Esophagus muscularis mucosa (tissue), 4 donors: Measurements from ENCODE around the gene CDH19. TPM values are rescaled to one million over a fixed set of nuclear protein-coding genes. Genes with fewer than 3 reads are reported as not detected.

ENCODE experiments used
- DNase-seq: peaks from one replicate; pipeline ENCODE4 v3.0.0-alpha.2; 2017; ENCODE audit errors: extremely low spot score
- H3K27ac ChIP-seq, 4 donors: fragments of 200-600 bp; sonication (generic); replicated peaks in 1 of 4; 1 replicate in 3 of 4; 2 replicates in 1 of 4; pipeline ENCODE4 v1.5.1; 2016 to 2019; ENCODE audit warnings: mild to moderate bottlenecking in 1 of 4
- H3K27me3 ChIP-seq, 4 donors: fragments of 200-600 bp; sonication (generic); one replicate each; pipeline versions ENCODE4 v1.5.1 to v1.6.0; 2016 to 2019
- H3K36me3 ChIP-seq, 4 donors: fragments of 200-600 bp; sonication (generic); one replicate each; pipeline ENCODE4 v1.5.1; 2016 to 2019
- H3K4me1 ChIP-seq, 4 donors: fragments of 200-600 bp; sonication (generic); one replicate each; pipeline ENCODE4 v1.5.1; 2016 to 2019
- H3K4me3 ChIP-seq, 4 donors: fragments of 200-600 bp; sonication (generic); 1 replicate in 2 of 4; 2 replicates in 2 of 4; pipeline ENCODE4 v1.5.1; 2016 to 2019; ENCODE audit warnings: mild to moderate bottlenecking in 4 of 4, moderate library complexity in 1 of 4
- H3K9me3 ChIP-seq, 4 donors: fragments of 200-600 bp; sonication (generic); 1 replicate in 3 of 4; 2 replicates in 1 of 4; pipeline ENCODE4 v1.5.1; 2016 to 2019
- EP300 ChIP-seq: sonication (generic); formaldehyde crosslinking; IDR thresholded peaks from one replicate; pipeline ENCODE4 v1.6.1; 2017; ENCODE audit warnings: antibody characterized with exemption
- POLR2A ChIP-seq: fragments of 450-650 bp; IDR thresholded peaks from one replicate; pipeline ENCODE4 v1.6.1; 2017; ENCODE audit warnings: antibody characterized with exemption, moderate library complexity, mild to moderate bottlenecking, low read depth
- POLR2AphosphoS5 ChIP-seq, 2 donors: sonication (generic); formaldehyde crosslinking; IDR thresholded peaks; one replicate each; pipeline ENCODE4 v1.6.1; 2017; ENCODE audit warnings: antibody characterized with exemption in 2 of 2
- WGBS: methylation state at CpG from one replicate; pipeline ENCODE4 v1.1.5; 2018; 5-methylcytosine and 5-hydroxymethylcytosine counted together
- intact Hi-C: fragments of 100-400 bp; cut with DNase I; formaldehyde crosslinking; loops from one replicate; pipeline ENCODE4 v1.15.1; 2023
- total RNA-seq, 4 donors: library from RNA; depleted of rRNA; stranded (reverse); fragments of >200 nt; gene quantifications; one replicate each; pipeline versions ENCODE4 v1.1.0 to v1.2.1, GENCODE V29; 2016
- TF ChIP-seq, protein P1 (sequence below), 3 experiments: fragments of 200-600 bp in 2 of 3; fragments of 450-650 bp in 1 of 3; sonication (generic) in 2 of 3; IDR thresholded peaks; one replicate each; pipeline ENCODE4 v1.5.1; 2017 to 2019; ENCODE audit warnings: antibody characterized with exemption in 3 of 3, mild to moderate bottlenecking in 2 of 3, moderate library complexity in 1 of 3

CDH19 gene
- total RNA-seq, 4 donors from 2014 or later: 36.0 to 47.3 (median 37.8) TPM

DNA sequence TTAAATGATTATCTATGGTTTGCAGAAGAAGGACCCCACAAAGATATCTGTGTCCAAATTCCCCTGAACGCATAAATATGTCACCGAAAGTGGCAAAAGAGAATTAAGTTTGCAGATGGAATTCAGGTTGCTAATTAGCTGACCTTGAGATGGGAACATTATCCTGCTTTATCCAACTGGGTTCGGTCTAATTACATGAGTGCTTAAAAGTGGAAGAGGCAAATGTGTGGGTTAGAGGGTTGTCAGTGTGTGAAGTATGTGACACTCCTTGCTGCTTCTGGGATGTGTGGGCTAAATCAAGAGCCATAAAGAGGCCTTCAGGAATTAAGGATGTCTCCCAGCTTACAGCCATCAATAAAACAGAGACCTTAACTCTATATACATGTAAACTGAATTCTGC is 53.5 kb downstream of the CDH19 start:
- TF ChIP-seq POLR2AphosphoS5 (IDR thresholded peaks at IDR 0.05) (no peak), EP300 (no peak), POLR2A (no peak)
- TF ChIP-seq, protein P1, sequence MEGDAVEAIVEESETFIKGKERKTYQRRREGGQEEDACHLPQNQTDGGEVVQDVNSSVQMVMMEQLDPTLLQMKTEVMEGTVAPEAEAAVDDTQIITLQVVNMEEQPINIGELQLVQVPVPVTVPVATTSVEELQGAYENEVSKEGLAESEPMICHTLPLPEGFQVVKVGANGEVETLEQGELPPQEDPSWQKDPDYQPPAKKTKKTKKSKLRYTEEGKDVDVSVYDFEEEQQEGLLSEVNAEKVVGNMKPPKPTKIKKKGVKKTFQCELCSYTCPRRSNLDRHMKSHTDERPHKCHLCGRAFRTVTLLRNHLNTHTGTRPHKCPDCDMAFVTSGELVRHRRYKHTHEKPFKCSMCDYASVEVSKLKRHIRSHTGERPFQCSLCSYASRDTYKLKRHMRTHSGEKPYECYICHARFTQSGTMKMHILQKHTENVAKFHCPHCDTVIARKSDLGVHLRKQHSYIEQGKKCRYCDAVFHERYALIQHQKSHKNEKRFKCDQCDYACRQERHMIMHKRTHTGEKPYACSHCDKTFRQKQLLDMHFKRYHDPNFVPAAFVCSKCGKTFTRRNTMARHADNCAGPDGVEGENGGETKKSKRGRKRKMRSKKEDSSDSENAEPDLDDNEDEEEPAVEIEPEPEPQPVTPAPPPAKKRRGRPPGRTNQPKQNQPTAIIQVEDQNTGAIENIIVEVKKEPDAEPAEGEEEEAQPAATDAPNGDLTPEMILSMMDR (IDR thresholded peaks at IDR 0.05): no peak
- WGBS: 87% methylated on average over 3 of the region's 3 CpGs
- no peaks in the 10 kb centered on the region for H3K36me3 ChIP-seq
- no peaks in the 10 kb centered on the region for H3K4me1 ChIP-seq
- H3K9me3 ChIP-seq: no peaks in the 10 kb centered on the region
- H3K27ac ChIP-seq: no peak overlapping the region
- DNase-seq: no peak
- intact Hi-C loops: no loop called here
- no peaks in the 10 kb centered on the region for H3K27me3 ChIP-seq
- no peak overlapping the region for H3K4me3 ChIP-seq

DNA sequence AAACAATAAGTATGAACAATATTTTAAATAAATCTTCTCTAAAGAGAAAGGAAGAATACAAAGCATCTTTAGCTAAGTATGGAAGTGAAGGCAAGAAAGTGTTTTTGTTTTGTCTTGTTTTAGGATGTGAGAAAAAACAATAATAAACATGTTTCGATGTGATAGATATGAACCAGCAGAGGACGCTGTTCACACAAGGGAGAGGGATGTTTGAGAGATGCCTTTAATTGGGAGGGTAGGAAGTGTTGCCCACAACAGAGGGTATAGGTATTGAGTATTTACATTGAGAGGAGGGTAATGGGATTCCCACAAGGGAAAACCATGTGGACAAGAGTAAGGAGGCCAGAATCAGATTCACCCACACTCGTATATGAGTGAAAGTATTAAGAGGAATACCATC is 55.1 kb downstream of the CDH19 start:
- Histone ChIP-seq H3K4me1 (no peaks in the 10 kb centered on the region), H3K4me3 (no peak overlapping the region), H3K27ac (no peak overlapping the region), H3K36me3 (no peaks in the 10 kb centered on the region), H3K9me3 (no peaks in the 10 kb centered on the region), H3K27me3 (no peaks in the 10 kb centered on the region)
- 68% methylated on average over 3 of the region's 3 CpGs for WGBS
- TF ChIP-seq EP300: no peak
- no peak for TF ChIP-seq POLR2A
- TF ChIP-seq, protein P1 (IDR thresholded peaks at IDR 0.05): no peak
- TF ChIP-seq POLR2AphosphoS5 (IDR thresholded peaks at IDR 0.05): no peak
- intact Hi-C loops: no loop called here
- no peak for DNase-seq

DNA sequence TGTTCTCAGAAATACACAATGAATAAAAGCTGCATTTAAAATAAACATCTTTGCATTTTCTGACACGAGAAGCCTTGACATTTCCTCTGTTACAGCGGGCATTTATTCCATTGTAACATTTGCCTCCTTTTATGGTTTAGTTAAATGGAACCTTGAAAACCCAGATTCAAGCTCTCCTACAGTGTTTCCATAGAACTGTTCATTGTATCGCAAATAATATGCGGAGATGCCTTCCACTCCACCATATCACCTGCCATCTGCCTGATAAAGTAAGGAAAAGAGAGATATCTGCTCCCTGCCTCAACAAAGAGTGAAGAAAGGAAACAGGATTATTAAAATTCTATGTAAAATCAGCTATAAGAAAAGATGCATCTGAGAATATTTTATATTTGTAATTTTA is 69.8 kb downstream of the CDH19 start:
- intact Hi-C loops: no loop called here
- TF ChIP-seq POLR2AphosphoS5 (IDR thresholded peaks at IDR 0.05) (no peak), EP300 (no peak), POLR2A (no peak)
- TF ChIP-seq, protein P1 (IDR thresholded peaks at IDR 0.05): no peak
- Histone ChIP-seq H3K9me3 (no peaks in the 10 kb centered on the region), H3K4me1 (no peaks in the 10 kb centered on the region), H3K4me3 (no peak overlapping the region), H3K27ac (no peak overlapping the region), H3K27me3 (no peaks in the 10 kb centered on the region), H3K36me3 (no peaks in the 10 kb centered on the region)
- no peak for DNase-seq
- WGBS: 68% methylated on average over 4 of the region's 4 CpGs

DNA sequence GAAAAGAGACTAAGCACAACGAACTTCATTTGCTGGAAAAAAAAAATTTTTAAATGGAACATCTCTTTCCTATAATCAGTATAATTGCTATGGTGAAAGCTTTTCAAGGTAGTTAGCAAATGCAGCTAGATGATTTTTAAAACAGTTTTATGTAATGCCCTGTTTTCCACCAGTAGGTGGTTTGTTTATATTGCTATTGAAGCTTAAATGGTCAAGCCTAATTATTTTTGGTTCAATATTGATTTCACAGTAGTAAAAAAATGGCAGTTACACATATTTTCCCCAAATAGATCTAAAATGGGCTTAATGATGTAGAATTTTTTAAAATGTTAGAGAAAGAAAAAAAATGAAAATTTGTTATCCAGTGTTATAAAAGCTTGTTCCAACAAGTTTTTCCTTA is 70.2 kb downstream of the CDH19 start:
- DNase-seq: no peak
- WGBS: 23% methylated on average over 1 of the region's 1 CpG
- no peak for TF ChIP-seq POLR2AphosphoS5 (IDR thresholded peaks at IDR 0.05)
- intact Hi-C loops: no loop called here
- Histone ChIP-seq H3K9me3 (no peaks in the 10 kb centered on the region), H3K4me3 (no peak overlapping the region), H3K4me1 (no peaks in the 10 kb centered on the region), H3K27me3 (no peaks in the 10 kb centered on the region), H3K36me3 (no peaks in the 10 kb centered on the region), H3K27ac (no peak overlapping the region)

DNA sequence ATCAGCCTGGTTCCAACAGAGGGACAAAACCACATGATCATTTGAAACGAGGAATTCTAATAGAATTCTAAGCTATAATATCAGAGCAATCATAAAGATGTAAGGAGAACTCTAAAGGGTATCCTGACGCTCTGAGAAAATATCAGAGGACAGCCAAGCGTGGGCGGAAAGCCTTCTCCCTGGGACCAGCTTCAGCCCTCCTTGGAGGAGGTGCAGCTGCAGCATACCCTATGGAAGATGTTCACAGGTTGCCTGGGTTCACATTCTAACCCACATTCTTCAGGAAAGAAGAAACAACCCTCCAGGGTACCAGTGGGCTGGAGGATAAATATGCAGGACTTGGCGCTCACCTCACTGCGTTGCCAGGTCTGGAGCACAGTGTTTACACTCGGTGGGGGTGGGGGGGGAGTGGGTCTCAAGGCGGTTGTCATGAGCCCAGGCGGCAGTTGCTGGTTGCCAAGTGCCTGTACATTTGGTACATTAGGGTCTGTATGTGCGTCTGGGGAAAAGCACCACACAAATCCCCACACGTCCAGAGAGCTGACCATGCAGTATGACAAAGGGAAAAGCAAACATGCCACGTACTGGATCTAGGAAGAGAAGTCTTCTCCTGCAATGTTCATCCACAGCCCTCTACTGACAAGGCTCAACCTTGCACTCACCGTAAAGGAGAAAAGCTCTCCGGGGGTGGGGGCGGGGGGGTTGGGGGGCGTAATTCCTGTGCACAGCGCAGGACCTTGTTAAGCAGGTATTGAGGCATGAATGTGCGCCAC is 80.5 kb downstream of the CDH19 start:
- Histone ChIP-seq H3K9me3 (no peaks in the 10 kb centered on the region), H3K27ac (no peak overlapping the region), H3K27me3 (no peaks in the 10 kb centered on the region), H3K4me3 (no peak overlapping the region), H3K4me1 (no peaks in the 10 kb centered on the region), H3K36me3 (no peaks in the 10 kb centered on the region)
- DNase-seq: no peak
- no peak for TF ChIP-seq EP300
- TF ChIP-seq, protein P1 (IDR thresholded peaks at IDR 0.05): no peak
- TF ChIP-seq POLR2A: no peak
- TF ChIP-seq POLR2AphosphoS5 (IDR thresholded peaks at IDR 0.05): no peak
- 83% methylated on average over 17 of the region's 18 CpGs for WGBS
- intact Hi-C loops: no loop called here
